Activated naive CD4-positive, alpha-beta T cell treated with anti-CD3 and anti-CD28 coated beads, Interleukin-2, amount 50 U/mL, for 24 hours (primary cell): Measurements from ENCODE around the gene ZNF625.
A peak's percentile ranks its signal among the peaks of the same experiment; 100 is the strongest.

Experiments
- H3K27ac Mint-ChIP-seq: one replicate; pipeline ENCODE4 v1.8.0; 2021; ENCODE audit warnings: mild to moderate bottlenecking, mixed read lengths
- H3K27me3 Mint-ChIP-seq: one replicate; pipeline ENCODE4 v1.8.0; 2021; ENCODE audit warnings: mixed read lengths
- H3K36me3 Mint-ChIP-seq: one replicate; pipeline ENCODE4 v1.8.0; 2021; ENCODE audit warnings: mixed read lengths
- H3K4me1 Mint-ChIP-seq: one replicate; pipeline ENCODE4 v1.8.0; 2021; ENCODE audit warnings: mixed read lengths
- H3K4me3 Mint-ChIP-seq: one replicate; pipeline ENCODE4 v1.8.0; 2021; ENCODE audit warnings: mild to moderate bottlenecking, mixed read lengths
- H3K9me3 Mint-ChIP-seq: one replicate; pipeline ENCODE4 v1.8.0; 2021; ENCODE audit warnings: mixed read lengths

ZNF625 gene

GRCh38 chr19:12156223-12157058 is at the start of gene ZNF625:
Gene ZNF625 (minus strand): TSS chr19:12156734. CDS start chr19:12156558, 176 bp downstream.
- peaks cover 5% of the 10 kb centered on the region for H3K36me3 Mint-ChIP-seq
- peak within 1 kb of the TSS; percentile 78 for H3K4me3 Mint-ChIP-seq
- peaks cover 20% of the 10 kb centered on the region for H3K4me1 Mint-ChIP-seq
- no peaks in the 10 kb centered on the region for H3K27me3 Mint-ChIP-seq
- peak within 1 kb of the TSS; percentile 59 for H3K27ac Mint-ChIP-seq
- H3K9me3 Mint-ChIP-seq = no peaks in the 10 kb centered on the region

- no peaks in the 10 kb centered on the region for H3K27me3 Mint-ChIP-seq
- H3K27ac Mint-ChIP-seq = no peak overlapping the region
- peaks cover 21% of the 10 kb centered on the region for H3K4me1 Mint-ChIP-seq
- H3K36me3 Mint-ChIP-seq = peaks cover 27% of the 10 kb centered on the region
- H3K9me3 Mint-ChIP-seq = no peaks in the 10 kb centered on the region
- no peak overlapping the region for H3K4me3 Mint-ChIP-seq
Observed at GRCh38 chr19:12205296-12205695, 48.8 kb upstream of the ZNF625 start.

- H3K27ac Mint-ChIP-seq = peak overlapping the region; percentile 19
- no peaks in the 10 kb centered on the region for H3K9me3 Mint-ChIP-seq
- H3K36me3 Mint-ChIP-seq = peaks cover 20% of the 10 kb centered on the region
- peaks cover 43% of the 10 kb centered on the region for H3K4me1 Mint-ChIP-seq
- H3K27me3 Mint-ChIP-seq = no peaks in the 10 kb centered on the region
- H3K4me3 Mint-ChIP-seq = peak overlapping the region; percentile 43
Observed at GRCh38 chr19:12202250-12202649, 45.7 kb upstream of the ZNF625 start.

- peaks cover 62% of the 10 kb centered on the region for H3K4me1 Mint-ChIP-seq
- H3K27me3 Mint-ChIP-seq = no peaks in the 10 kb centered on the region
- H3K27ac Mint-ChIP-seq = peak overlapping the region; percentile 24
- peaks cover 18% of the 10 kb centered on the region for H3K36me3 Mint-ChIP-seq
- no peaks in the 10 kb centered on the region for H3K9me3 Mint-ChIP-seq
- H3K4me3 Mint-ChIP-seq = peak overlapping the region; percentile 58
Observed at GRCh38 chr19:12199757-12200419, 43.4 kb upstream of the ZNF625 start.

- Mint-ChIP-seq H3K4me1 (peaks cover 71% of the 10 kb centered on the region), H3K9me3 (no peaks in the 10 kb centered on the region), H3K4me3 (peak overlapping the region; percentile 31), H3K27me3 (no peaks in the 10 kb centered on the region), H3K36me3 (peaks cover 16% of the 10 kb centered on the region), H3K27ac (no peak overlapping the region)
Observed at GRCh38 chr19:12198136-12198535, 41.6 kb upstream of the ZNF625 start.

GRCh38 chr19:12194827-12195731 is 38.5 kb upstream of the ZNF625 start:
- H3K9me3 Mint-ChIP-seq = no peaks in the 10 kb centered on the region
- peaks cover 29% of the 10 kb centered on the region for H3K36me3 Mint-ChIP-seq

GRCh38 chr19:12187625-12188024 is 31.1 kb upstream of the ZNF625 start:
- Mint-ChIP-seq H3K27ac (no peak overlapping the region), H3K4me1 (peaks cover 7% of the 10 kb centered on the region), H3K27me3 (no peaks in the 10 kb centered on the region), H3K4me3 (no peak overlapping the region), H3K36me3 (peaks cover 69% of the 10 kb centered on the region), H3K9me3 (no peaks in the 10 kb centered on the region)

More at GRCh38 chr19:12194827-12195731, 38.5 kb upstream of the ZNF625 start:
- H3K4me1 Mint-ChIP-seq = peaks cover 51% of the 10 kb centered on the region
- H3K27me3 Mint-ChIP-seq = no peaks in the 10 kb centered on the region
- peak overlapping the region; percentile 92 for H3K4me3 Mint-ChIP-seq
- H3K27ac Mint-ChIP-seq = peak overlapping the region; percentile 85

- peaks cover 26% of the 10 kb centered on the region for H3K4me1 Mint-ChIP-seq
- peaks cover 5% of the 10 kb centered on the region for H3K9me3 Mint-ChIP-seq
- H3K27me3 Mint-ChIP-seq = no peaks in the 10 kb centered on the region
- peaks cover 57% of the 10 kb centered on the region for H3K36me3 Mint-ChIP-seq
- peak overlapping the region; percentile 30 for H3K4me3 Mint-ChIP-seq
- no peak overlapping the region for H3K27ac Mint-ChIP-seq
Observed at GRCh38 chr19:12180377-12180776, 23.8 kb upstream of the ZNF625 start.

GRCh38 chr19:12166626-12167025 is 10.1 kb upstream of the ZNF625 start:
- Mint-ChIP-seq H3K4me1 (peaks cover 50% of the 10 kb centered on the region), H3K27ac (peak overlapping the region; percentile 30), H3K36me3 (peaks cover 4% of the 10 kb centered on the region), H3K9me3 (no peaks in the 10 kb centered on the region), H3K4me3 (no peak overlapping the region), H3K27me3 (no peaks in the 10 kb centered on the region)

- peak overlapping the region; percentile 94 for H3K4me3 Mint-ChIP-seq
- H3K9me3 Mint-ChIP-seq = no peaks in the 10 kb centered on the region
- no peaks in the 10 kb centered on the region for H3K36me3 Mint-ChIP-seq
- H3K27me3 Mint-ChIP-seq = no peaks in the 10 kb centered on the region
- peaks cover 45% of the 10 kb centered on the region for H3K4me1 Mint-ChIP-seq
- peak overlapping the region; percentile 88 for H3K27ac Mint-ChIP-seq
Observed at GRCh38 chr19:12163826-12164225, 7.3 kb upstream of the ZNF625 start.

GRCh38 chr19:12162882-12163806 is 6.6 kb upstream of the ZNF625 start, which contains the start of gene ZNF136:
Gene ZNF136 (plus strand): TSS chr19:12163096. CDS start chr19:12163204, 108 bp downstream.
- Mint-ChIP-seq H3K36me3 (no peaks in the 10 kb centered on the region), H3K9me3 (no peaks in the 10 kb centered on the region), H3K4me1 (peaks cover 45% of the 10 kb centered on the region), H3K4me3 (peak within 1 kb of the TSS; percentile 97), H3K27ac (peak within 1 kb of the TSS; percentile 98), H3K27me3 (no peaks in the 10 kb centered on the region)

- H3K27me3 Mint-ChIP-seq = no peaks in the 10 kb centered on the region
- no peaks in the 10 kb centered on the region for H3K9me3 Mint-ChIP-seq
- no peaks in the 10 kb centered on the region for H3K36me3 Mint-ChIP-seq
- peaks cover 42% of the 10 kb centered on the region for H3K4me1 Mint-ChIP-seq
- H3K4me3 Mint-ChIP-seq = peak overlapping the region; percentile 97
- peak overlapping the region; percentile 98 for H3K27ac Mint-ChIP-seq
Observed at GRCh38 chr19:12162513-12162881, 6.0 kb upstream of the ZNF625 start.

GRCh38 chr19:12159773-12160414 is 3.4 kb upstream of the ZNF625 start:
- Mint-ChIP-seq H3K36me3 (no peaks in the 10 kb centered on the region), H3K9me3 (no peaks in the 10 kb centered on the region), H3K27me3 (no peaks in the 10 kb centered on the region), H3K4me1 (peaks cover 30% of the 10 kb centered on the region), H3K4me3 (no peak overlapping the region), H3K27ac (no peak overlapping the region)

- peaks cover 20% of the 10 kb centered on the region for H3K4me1 Mint-ChIP-seq
- H3K36me3 Mint-ChIP-seq = peaks cover 5% of the 10 kb centered on the region
- H3K27me3 Mint-ChIP-seq = no peaks in the 10 kb centered on the region
- H3K27ac Mint-ChIP-seq = no peak overlapping the region
- no peaks in the 10 kb centered on the region for H3K9me3 Mint-ChIP-seq
- H3K4me3 Mint-ChIP-seq = peak overlapping the region; percentile 78
Observed at GRCh38 chr19:12155324-12155860, 1.1 kb downstream of the ZNF625 start.
